Activated T-cell treated with anti-CD3 and anti-CD28 coated beads, Interleukin-2, amount 50 U/mL, for 24 hours (primary cell): ENCODE results near the gene NR6A1.
"Not testable (repeated sequence)": the region's sequence is repeated elsewhere in the genome, so short reads cannot be mapped to it uniquely, and the experiment has no call there.

Experiments used
- DNase-seq: peaks from one replicate; pipeline ENCODE4 v3.0.0-alpha.2; 2020
- H3K27ac Mint-ChIP-seq: 2 replicates; pipeline ENCODE4 v1.8.0; 2020; ENCODE audit warnings: mild to moderate bottlenecking, mixed read lengths
- H3K27me3 Mint-ChIP-seq: 2 replicates; pipeline ENCODE4 v1.8.0; 2020; ENCODE audit warnings: mixed read lengths
- H3K36me3 Mint-ChIP-seq: 2 replicates; pipeline ENCODE4 v1.8.0; 2020; ENCODE audit warnings: low read depth, mixed read lengths
- H3K4me1 Mint-ChIP-seq: 2 replicates; pipeline ENCODE4 v1.8.0; 2020; ENCODE audit warnings: low read depth, mixed read lengths
- H3K4me3 Mint-ChIP-seq: 2 replicates; pipeline ENCODE4 v1.8.0; 2020; ENCODE audit warnings: mild to moderate bottlenecking, moderate library complexity, mixed read lengths
- H3K9me3 Mint-ChIP-seq: 2 replicates; pipeline ENCODE4 v1.8.0; 2020; ENCODE audit warnings: mixed read lengths

Gene NR6A1

GRCh38 chr9:124774129-124774978 lies 3.2 kb upstream of the NR6A1 start:
- H3K36me3 Mint-ChIP-seq, result no peaks in the 10 kb centered on the region
- peaks cover 52% of the 10 kb centered on the region for H3K4me1 Mint-ChIP-seq
- H3K27me3 Mint-ChIP-seq, result peaks cover 66% of the 10 kb centered on the region
- no peak overlapping the region for H3K4me3 Mint-ChIP-seq
- peak; percentile 89 for DNase-seq
- no peaks in the 10 kb centered on the region for H3K9me3 Mint-ChIP-seq
- H3K27ac Mint-ChIP-seq, result peak overlapping the region; percentile 4

GRCh38 chr9:124773473-124774128 lies 2.5 kb upstream of the NR6A1 start:
- no peaks in the 10 kb centered on the region for H3K36me3 Mint-ChIP-seq
- H3K27me3 Mint-ChIP-seq, result peaks cover 68% of the 10 kb centered on the region
- H3K4me1 Mint-ChIP-seq, result peaks cover 56% of the 10 kb centered on the region
- H3K4me3 Mint-ChIP-seq, result no peak overlapping the region
- no peak overlapping the region for H3K27ac Mint-ChIP-seq
- no peak for DNase-seq
- H3K9me3 Mint-ChIP-seq, result no peaks in the 10 kb centered on the region

- H3K36me3 Mint-ChIP-seq, H3K27ac Mint-ChIP-seq, H3K4me3 Mint-ChIP-seq, DNase-seq, H3K9me3 Mint-ChIP-seq: not testable (repeated sequence)
- H3K27me3 Mint-ChIP-seq, result peaks cover 74% of the 10 kb centered on the region
- peaks cover 56% of the 10 kb centered on the region for H3K4me1 Mint-ChIP-seq
Observed at GRCh38 chr9:124772877-124773276, 1.8 kb upstream of the NR6A1 start.

- Mint-ChIP-seq H3K27me3 (peaks cover 77% of the 10 kb centered on the region), H3K27ac (peak overlapping the region; percentile 96), H3K4me3 (peak overlapping the region; percentile 83), H3K4me1 (peaks cover 58% of the 10 kb centered on the region), H3K9me3 (no peaks in the 10 kb centered on the region), H3K36me3 (no peaks in the 10 kb centered on the region)
- DNase-seq, result peak; percentile 68
Observed at GRCh38 chr9:124771867-124772679, 962 bp upstream of the NR6A1 start.

GRCh38 chr9:124770359-124771020 lies 621 bp downstream of the NR6A1 start:
- Mint-ChIP-seq H3K4me3 (peak overlapping the region; percentile 81), H3K36me3 (no peaks in the 10 kb centered on the region), H3K4me1 (peaks cover 46% of the 10 kb centered on the region), H3K27ac (peak overlapping the region; percentile 60), H3K27me3 (peaks cover 79% of the 10 kb centered on the region), H3K9me3 (no peaks in the 10 kb centered on the region)
- DNase-seq, result no peak

GRCh38 chr9:124769549-124770358 lies 1.4 kb downstream of the NR6A1 start:
- Mint-ChIP-seq H3K4me1 (peaks cover 46% of the 10 kb centered on the region), H3K27ac (peak overlapping the region; percentile 60), H3K27me3 (peaks cover 81% of the 10 kb centered on the region), H3K36me3 (no peaks in the 10 kb centered on the region), H3K9me3 (no peaks in the 10 kb centered on the region), H3K4me3 (peak overlapping the region; percentile 81)
- peak; percentile 59 for DNase-seq

GRCh38 chr9:124768750-124769548 lies 2.2 kb downstream of the NR6A1 start:
- Mint-ChIP-seq H3K27ac (no peak overlapping the region), H3K4me3 (peak overlapping the region; percentile 81), H3K27me3 (peaks cover 79% of the 10 kb centered on the region), H3K4me1 (peaks cover 39% of the 10 kb centered on the region), H3K36me3 (no peaks in the 10 kb centered on the region), H3K9me3 (no peaks in the 10 kb centered on the region)
- no peak for DNase-seq

GRCh38 chr9:124768334-124768733 lies 2.8 kb downstream of the NR6A1 start:
- H3K4me3 Mint-ChIP-seq, result no peak overlapping the region

GRCh38 chr9:124767821-124768220 lies 3.3 kb downstream of the NR6A1 start:
- H3K9me3 Mint-ChIP-seq, result no peaks in the 10 kb centered on the region
- H3K27me3 Mint-ChIP-seq, result peaks cover 82% of the 10 kb centered on the region
- H3K27ac Mint-ChIP-seq, result no peak overlapping the region
- DNase-seq, result no peak
- H3K4me3 Mint-ChIP-seq, result no peak overlapping the region
- no peaks in the 10 kb centered on the region for H3K36me3 Mint-ChIP-seq
- peaks cover 31% of the 10 kb centered on the region for H3K4me1 Mint-ChIP-seq

More at GRCh38 chr9:124768334-124768733, 2.8 kb downstream of the NR6A1 start:
- H3K27me3 Mint-ChIP-seq, result peaks cover 79% of the 10 kb centered on the region
- no peak for DNase-seq
- no peaks in the 10 kb centered on the region for H3K9me3 Mint-ChIP-seq
- H3K36me3 Mint-ChIP-seq, result no peaks in the 10 kb centered on the region
- peaks cover 33% of the 10 kb centered on the region for H3K4me1 Mint-ChIP-seq
- no peak overlapping the region for H3K27ac Mint-ChIP-seq

- Mint-ChIP-seq H3K4me1 (peaks cover 24% of the 10 kb centered on the region), H3K9me3 (no peaks in the 10 kb centered on the region), H3K27me3 (peaks cover 81% of the 10 kb centered on the region), H3K36me3 (no peaks in the 10 kb centered on the region), H3K27ac (no peak overlapping the region), H3K4me3 (no peak overlapping the region)
- DNase-seq, result no peak
Observed at GRCh38 chr9:124766815-124767554, 4.1 kb downstream of the NR6A1 start.

- no peak for DNase-seq
- H3K4me1 Mint-ChIP-seq, result peaks cover 17% of the 10 kb centered on the region
- H3K36me3 Mint-ChIP-seq, result no peaks in the 10 kb centered on the region
- H3K27me3 Mint-ChIP-seq, result peaks cover 87% of the 10 kb centered on the region
- no peak overlapping the region for H3K4me3 Mint-ChIP-seq
- H3K9me3 Mint-ChIP-seq, result no peaks in the 10 kb centered on the region
- H3K27ac Mint-ChIP-seq, result no peak overlapping the region
Observed at GRCh38 chr9:124766326-124766725, 4.8 kb downstream of the NR6A1 start.

GRCh38 chr9:124765439-124765835 lies 5.7 kb downstream of the NR6A1 start:
- DNase-seq, result no peak
- no peaks in the 10 kb centered on the region for H3K36me3 Mint-ChIP-seq
- H3K9me3 Mint-ChIP-seq, result no peaks in the 10 kb centered on the region
- H3K27me3 Mint-ChIP-seq, result peaks cover 96% of the 10 kb centered on the region
- no peak overlapping the region for H3K27ac Mint-ChIP-seq
- H3K4me1 Mint-ChIP-seq, result peaks cover 15% of the 10 kb centered on the region
- H3K4me3 Mint-ChIP-seq, result no peak overlapping the region
